SHP77 treated with DMSO at 0.1 percent for 48 hours (cell line): ENCODE measurements around the gene LHX4.

Experiments
- DNase-seq: peaks from one replicate; lab custom pipeline; 2025; lab: John Stamatoyannopoulos, UW

LHX4 gene

GRCh38 chr1:180227861-180228647, 2.0 kb upstream of the LHX4 start:
- no peak for DNase-seq

GRCh38 chr1:180228648-180229482, 1.2 kb upstream of the LHX4 start:
- no peak for DNase-seq

- DNase-seq: no peak
Observed at GRCh38 chr1:180230416-180230790, 339 bp downstream of the LHX4 start.

GRCh38 chr1:180230791-180231505, 884 bp downstream of the LHX4 start:
- DNase-seq: no peak

- no peak for DNase-seq
Observed at GRCh38 chr1:180231506-180231921, 1.4 kb downstream of the LHX4 start.

GRCh38 chr1:180231936-180232335, 1.9 kb downstream of the LHX4 start:
- no peak for DNase-seq

- no peak for DNase-seq
Observed at GRCh38 chr1:180232521-180233043, 2.5 kb downstream of the LHX4 start.

- no peak for DNase-seq
Observed at GRCh38 chr1:180233191-180234011, 3.3 kb downstream of the LHX4 start.

- no peak for DNase-seq
Observed at GRCh38 chr1:180234369-180235076, 4.5 kb downstream of the LHX4 start.

- no peak for DNase-seq
Observed at GRCh38 chr1:180235077-180235501, 5.0 kb downstream of the LHX4 start.

- DNase-seq: no peak
Observed at GRCh38 chr1:180235502-180236239, 5.6 kb downstream of the LHX4 start.

- no peak for DNase-seq
Observed at GRCh38 chr1:180236698-180237509, 6.8 kb downstream of the LHX4 start.

GRCh38 chr1:180237869-180238476, 7.9 kb downstream of the LHX4 start:
- DNase-seq: no peak

- no peak for DNase-seq
Observed at GRCh38 chr1:180238675-180239074, 8.6 kb downstream of the LHX4 start.

- DNase-seq: no peak
Observed at GRCh38 chr1:180239145-180240096, 9.4 kb downstream of the LHX4 start.

GRCh38 chr1:180241716-180242544, 11.9 kb downstream of the LHX4 start:
- no peak for DNase-seq
